Mesenchymal stem cell (in vitro differentiated cells and primary cell): ENCODE results near the gene NFE2L3.
A peak's percentile ranks its signal among the peaks of the same experiment; 100 is the strongest.

ENCODE experiments used
- DNase-seq: peaks from one replicate; pipeline ENCODE4 v3.0.0-alpha.2; 2013
- H2AFZ ChIP-seq: one replicate; pipeline ENCODE4 v1.6.1; 2013; ENCODE audit warnings: low read depth, mild to moderate bottlenecking, control low read depth, inconsistent platforms, low read length, moderate library complexity
- H2AK5ac ChIP-seq: 2 replicates; pipeline ENCODE4 v1.6.1; 2013; ENCODE audit warnings: low read length, moderate library complexity, mild to moderate bottlenecking, inconsistent platforms; ENCODE audit not compliant: severe bottlenecking
- H2BK120ac ChIP-seq: one replicate; pipeline ENCODE4 v1.6.1; 2013; ENCODE audit warnings: low read depth, mild to moderate bottlenecking, inconsistent platforms, low read length, moderate library complexity
- H2BK12ac ChIP-seq, 2 experiments: one replicate each; pipeline ENCODE4 v1.6.1; 2013; ENCODE audit warnings: inconsistent platforms in 2 of 2, low read length in 2 of 2, mild to moderate bottlenecking in 2 of 2, moderate library complexity in 2 of 2, control low read depth in 1 of 2
- H2BK15ac ChIP-seq: one replicate; pipeline ENCODE4 v1.6.1; 2013; ENCODE audit warnings: mild to moderate bottlenecking, low read depth, inconsistent platforms; ENCODE audit not compliant: poor library complexity, severe bottlenecking
- H2BK5ac ChIP-seq: 2 replicates; pipeline ENCODE4 v1.6.1; 2013; ENCODE audit warnings: low read depth, mild to moderate bottlenecking, low read length, control low read depth, inconsistent platforms; ENCODE audit not compliant: poor library complexity, severe bottlenecking
- H3K14ac ChIP-seq, 2 experiments: one replicate each; pipeline ENCODE4 v1.6.1; 2013; ENCODE audit warnings: inconsistent platforms in 2 of 2, low read length in 2 of 2, control low read depth in 1 of 2, mild to moderate bottlenecking in 1 of 2, moderate library complexity in 1 of 2
- H3K18ac ChIP-seq, 2 experiments: one replicate each; pipeline ENCODE4 v1.6.1; 2013; ENCODE audit warnings: inconsistent platforms in 2 of 2, low read length in 2 of 2, control low read depth in 1 of 2, low read depth in 1 of 2, mild to moderate bottlenecking in 1 of 2
- H3K23ac ChIP-seq, 2 experiments: one replicate each; pipeline ENCODE4 v1.6.1; 2013; ENCODE audit warnings: inconsistent platforms in 2 of 2, low read length in 2 of 2, mild to moderate bottlenecking in 2 of 2, moderate library complexity in 2 of 2, control low read depth in 1 of 2
- H3K27ac ChIP-seq: 2 replicates; pipeline ENCODE4 v1.5.1; 2013; ENCODE audit warnings: mild to moderate bottlenecking, moderate library complexity, low read length, control low read depth, inconsistent platforms; ENCODE audit not compliant: poor library complexity, severe bottlenecking
- H3K27me3 ChIP-seq, 2 experiments: 2 replicates each; pipeline versions ENCODE4 v1.6.1 to v1.7.0; 2013; ENCODE audit warnings: low read length in 2 of 2, mild to moderate bottlenecking in 2 of 2, moderate library complexity in 2 of 2, control low read depth in 1 of 2, inconsistent platforms in 1 of 2; ENCODE audit not compliant: control insufficient read depth in 1 of 2, insufficient read depth in 1 of 2
- H3K36me3 ChIP-seq, 2 experiments: 2 replicates each; pipeline versions ENCODE4 v1.6.1 to v1.7.0; 2013; ENCODE audit warnings: low read length in 2 of 2, control low read depth in 1 of 2, inconsistent platforms in 1 of 2, low read depth in 1 of 2, mild to moderate bottlenecking in 1 of 2; ENCODE audit not compliant: insufficient read depth in 2 of 2, control insufficient read depth in 1 of 2
- H3K4ac ChIP-seq, 2 experiments: one replicate each; pipeline ENCODE4 v1.6.1; 2013; ENCODE audit warnings: inconsistent platforms in 2 of 2, low read length in 2 of 2, mild to moderate bottlenecking in 2 of 2, moderate library complexity in 2 of 2, control low read depth in 1 of 2, low read depth in 1 of 2
- H3K4me1 ChIP-seq: 2 replicates; pipeline ENCODE4 v1.6.1; 2013; ENCODE audit warnings: low read depth, low read length, control low read depth; ENCODE audit not compliant: control insufficient read depth, insufficient read depth
- H3K4me2 ChIP-seq: 2 replicates; pipeline ENCODE4 v1.6.1; 2013; ENCODE audit warnings: low read length, mild to moderate bottlenecking, inconsistent platforms; ENCODE audit not compliant: poor library complexity, severe bottlenecking
- H3K4me3 ChIP-seq, 2 experiments: 2 replicates each; pipeline versions ENCODE4 v1.5.1 to v1.7.0; 2013; ENCODE audit warnings: low read length in 2 of 2, mild to moderate bottlenecking in 2 of 2, control low read depth in 1 of 2, low read depth in 1 of 2; ENCODE audit not compliant: insufficient read depth in 1 of 2
- H3K79me1 ChIP-seq: replicated peaks from 2 replicates; pipeline ENCODE4 v1.6.1; 2013; ENCODE audit warnings: mild to moderate bottlenecking, control low read depth, low read length, inconsistent platforms; ENCODE audit not compliant: poor library complexity, severe bottlenecking
- H3K9ac ChIP-seq: 2 replicates; pipeline ENCODE4 v1.7.0; 2013; ENCODE audit warnings: mild to moderate bottlenecking, low read length, moderate library complexity
- H3K9me3 ChIP-seq: 2 replicates; pipeline ENCODE4 v1.7.0; 2013; ENCODE audit warnings: mild to moderate bottlenecking, low read length; ENCODE audit not compliant: control insufficient read depth
- H4K8ac ChIP-seq: one replicate; pipeline ENCODE4 v1.6.1; 2013; ENCODE audit warnings: inconsistent platforms, mild to moderate bottlenecking, low read length, moderate library complexity
- H4K91ac ChIP-seq: one replicate; pipeline ENCODE4 v1.6.1; 2013; ENCODE audit warnings: mild to moderate bottlenecking, low read length, inconsistent platforms
- WGBS: methylation state at CpG from one replicate; pipeline ENCODE4 v1.1.7; 2013; ENCODE audit warnings: mixed read lengths; 5-methylcytosine and 5-hydroxymethylcytosine counted together

NFE2L3 gene

DNA sequence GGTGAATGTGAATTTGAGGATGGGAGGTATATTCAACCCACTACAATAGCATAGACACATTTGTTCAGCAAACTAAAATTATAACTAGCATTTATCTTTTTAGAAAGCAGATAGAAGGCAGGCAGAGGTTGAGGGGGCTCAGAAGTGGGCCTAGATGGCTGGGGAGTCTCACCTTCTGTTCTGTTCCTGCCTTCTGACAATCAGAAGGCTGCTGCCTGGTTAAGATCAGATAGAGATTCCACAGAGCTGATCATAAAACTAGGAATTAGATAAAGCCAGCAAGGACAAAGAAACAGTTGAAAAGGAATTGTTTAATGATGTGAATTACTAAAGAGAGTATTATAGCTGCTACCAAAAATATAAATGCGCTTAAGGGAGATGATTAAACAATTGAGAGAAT is 11.6 kb upstream of the NFE2L3 start:
- Histone ChIP-seq H3K23ac (no peak overlapping the region), H3K9me3 (no peaks in the 10 kb centered on the region)
- no CpG with 5 or more reads among the region's 1 CpG for WGBS

GRCh38 chr7:26141077-26141476 is 10.9 kb upstream of the NFE2L3 start:
- H3K14ac ChIP-seq = no peak overlapping the region
- H3K4ac ChIP-seq = no peak overlapping the region
- no peak overlapping the region for H4K8ac ChIP-seq
- no peak overlapping the region for H3K9ac ChIP-seq
- no peak for DNase-seq
- no peak overlapping the region for H2BK12ac ChIP-seq
- no peaks in the 10 kb centered on the region for H3K27me3 ChIP-seq
- no peaks in the 10 kb centered on the region for H3K36me3 ChIP-seq
- H2AK5ac ChIP-seq = no peak overlapping the region
- WGBS = 91% methylated on average over 2 of the region's 2 CpGs
- no peak overlapping the region for H3K27ac ChIP-seq
- peaks cover 1% of the 10 kb centered on the region for H3K4me1 ChIP-seq
- no peak overlapping the region for H3K18ac ChIP-seq
- no peak overlapping the region for H3K4me3 ChIP-seq
- no peak overlapping the region for H3K4me2 ChIP-seq
- no peak overlapping the region for H2AFZ ChIP-seq
- H3K9me3 ChIP-seq = no peaks in the 10 kb centered on the region
- no peak overlapping the region for H2BK120ac ChIP-seq
- no peak overlapping the region for H4K91ac ChIP-seq
- no peak overlapping the region for H3K23ac ChIP-seq
- H3K79me1 ChIP-seq = no peaks in the 10 kb centered on the region
- no peak overlapping the region for H2BK5ac ChIP-seq
- no peak overlapping the region for H2BK15ac ChIP-seq

More for the DNA sequence above, 11.6 kb upstream of the NFE2L3 start:
- no peak overlapping the region for H3K27ac ChIP-seq
- H4K91ac ChIP-seq = no peak overlapping the region
- H2AK5ac ChIP-seq = no peak overlapping the region
- H3K4me3 ChIP-seq = no peak overlapping the region
- H3K4me2 ChIP-seq = no peak overlapping the region
- no peaks in the 10 kb centered on the region for H3K79me1 ChIP-seq
- H2BK12ac ChIP-seq = no peak overlapping the region
- no peak overlapping the region for H2BK5ac ChIP-seq
- H3K4ac ChIP-seq = no peak overlapping the region
- no peaks in the 10 kb centered on the region for H3K27me3 ChIP-seq
- H2BK120ac ChIP-seq = no peak overlapping the region
- peaks cover 1% of the 10 kb centered on the region for H3K4me1 ChIP-seq
- H3K18ac ChIP-seq = no peak overlapping the region
- H3K14ac ChIP-seq = no peak overlapping the region
- no peak overlapping the region for H3K9ac ChIP-seq
- H2AFZ ChIP-seq = no peak overlapping the region
- H3K36me3 ChIP-seq = no peaks in the 10 kb centered on the region
- H2BK15ac ChIP-seq = no peak overlapping the region
- H4K8ac ChIP-seq = no peak overlapping the region
- DNase-seq = no peak

DNA sequence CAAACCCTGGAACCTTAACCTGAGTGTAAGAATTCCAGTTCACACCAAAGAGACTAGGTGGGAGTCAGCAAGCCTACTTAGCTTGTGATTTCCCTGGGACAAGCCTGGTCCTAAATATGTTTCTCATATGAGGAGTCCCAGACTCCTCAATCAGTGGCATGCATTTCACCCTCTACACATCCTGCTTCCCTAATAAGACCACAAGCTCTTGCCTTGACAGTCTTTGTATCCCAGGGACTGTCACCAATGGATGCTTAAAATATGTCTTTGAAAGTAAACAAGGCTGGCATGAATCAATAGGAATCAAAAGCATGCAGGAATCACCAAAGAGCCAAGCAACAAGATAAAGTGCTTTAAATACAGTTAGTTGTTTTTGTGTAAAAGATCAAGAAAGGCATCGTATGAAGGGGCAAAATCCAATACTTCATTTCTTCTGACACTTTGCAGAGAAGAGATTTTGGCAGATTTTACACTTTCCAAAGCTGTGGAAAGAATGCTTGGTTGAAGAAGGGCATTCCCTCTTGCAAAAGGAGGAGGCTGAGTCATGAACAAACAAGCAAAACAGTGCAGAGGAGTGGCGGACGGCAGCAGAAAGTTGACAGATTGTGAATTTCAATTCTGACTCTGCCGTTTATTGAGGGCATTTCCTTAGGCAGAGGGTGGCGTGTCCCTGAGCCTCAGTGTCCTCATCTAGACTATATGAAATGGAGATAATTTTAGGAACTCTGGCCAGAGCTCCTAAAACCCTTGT is 8.5 kb upstream of the NFE2L3 start:
- H3K4me1 ChIP-seq = peaks cover 1% of the 10 kb centered on the region

DNA sequence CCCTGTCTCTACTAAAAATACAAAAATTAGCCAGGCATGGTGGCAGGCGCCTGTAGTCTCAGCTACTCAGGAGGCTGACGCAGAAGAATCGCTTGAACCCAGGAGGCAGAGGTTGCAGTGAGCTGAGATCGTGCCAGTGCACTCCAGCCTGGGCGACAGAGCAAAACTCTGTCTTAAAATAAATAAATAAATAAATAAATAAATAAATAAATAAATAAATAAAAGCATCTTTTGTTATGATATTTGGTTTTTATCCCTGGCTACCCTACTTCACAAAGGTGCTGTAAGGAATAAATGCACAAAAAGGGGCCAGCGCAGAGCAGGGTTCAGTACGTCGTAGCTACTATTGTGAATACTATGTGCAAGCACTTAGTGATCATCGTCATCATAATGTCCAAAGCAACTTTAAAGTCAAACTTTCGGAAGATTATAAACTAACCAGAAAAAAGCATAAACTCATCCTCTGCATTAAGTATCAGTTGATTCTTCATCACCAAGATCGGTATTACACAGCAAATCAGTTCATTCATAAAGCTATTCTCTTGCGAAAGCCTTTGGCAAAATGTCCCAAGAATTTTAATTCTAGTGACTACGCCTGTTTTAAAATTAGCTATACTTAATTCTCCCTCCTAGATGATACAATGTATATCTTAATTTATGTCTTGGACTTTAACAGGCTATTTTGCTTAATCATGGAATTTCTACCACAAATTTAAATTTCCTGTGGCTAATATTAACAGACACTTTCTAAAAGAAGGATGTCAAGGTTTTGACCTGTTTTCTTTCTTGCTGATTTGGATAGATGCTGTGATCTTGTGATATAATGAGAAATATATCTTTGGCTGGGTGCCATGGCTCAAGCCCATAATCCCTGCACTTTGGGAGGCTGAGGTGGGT is 7.6 kb upstream of the NFE2L3 start:
- Histone ChIP-seq H2BK15ac (no peak overlapping the region), H3K36me3 (no peaks in the 10 kb centered on the region), H2AFZ (no peak overlapping the region), H4K91ac (no peak overlapping the region), H3K4ac (no peak overlapping the region), H2AK5ac (no peak overlapping the region), H2BK5ac (no peak overlapping the region), H4K8ac (no peak overlapping the region), H3K18ac (no peak overlapping the region), H3K79me1 (no peaks in the 10 kb centered on the region), H3K9ac (no peak overlapping the region), H2BK120ac (no peak overlapping the region), H3K4me1 (peaks cover 1% of the 10 kb centered on the region), H3K4me3 (no peak overlapping the region), H3K23ac (no peak overlapping the region), H3K9me3 (no peaks in the 10 kb centered on the region), H3K27me3 (no peaks in the 10 kb centered on the region), H3K27ac (no peak overlapping the region), H2BK12ac (no peak overlapping the region), H3K4me2 (no peak overlapping the region), H3K14ac (no peak overlapping the region)
- 93% methylated on average over 8 of the region's 13 CpGs for WGBS
- DNase-seq = no peak

More for the DNA sequence above, 8.5 kb upstream of the NFE2L3 start:
- H3K27me3 ChIP-seq = no peaks in the 10 kb centered on the region
- no peak overlapping the region for H2BK12ac ChIP-seq
- H4K8ac ChIP-seq = no peak overlapping the region
- H3K23ac ChIP-seq = no peak overlapping the region
- no peak overlapping the region for H3K4ac ChIP-seq
- H3K36me3 ChIP-seq = no peaks in the 10 kb centered on the region
- H2BK5ac ChIP-seq = no peak overlapping the region
- H3K18ac ChIP-seq = no peak overlapping the region
- H4K91ac ChIP-seq = no peak overlapping the region
- H3K79me1 ChIP-seq = no peaks in the 10 kb centered on the region
- no peak overlapping the region for H3K9ac ChIP-seq
- no peak overlapping the region for H2BK15ac ChIP-seq
- H2AK5ac ChIP-seq = no peak overlapping the region
- H3K14ac ChIP-seq = no peak overlapping the region
- no peak overlapping the region for H3K4me3 ChIP-seq
- 42% methylated on average over 3 of the region's 5 CpGs for WGBS
- peak; percentile 55 for DNase-seq
- H3K27ac ChIP-seq = no peak overlapping the region
- H3K4me2 ChIP-seq = no peak overlapping the region
- no peak overlapping the region for H2BK120ac ChIP-seq
- no peak overlapping the region for H2AFZ ChIP-seq
- no peaks in the 10 kb centered on the region for H3K9me3 ChIP-seq
